UCSD-AML1 (cell line): ENCODE results near the gene SDSL.

Experiments
- DNase-seq: peaks from one replicate; lab custom pipeline; 2025; ENCODE audit not compliant: unreplicated experiment; lab: John Stamatoyannopoulos, UW

SDSL gene

DNA sequence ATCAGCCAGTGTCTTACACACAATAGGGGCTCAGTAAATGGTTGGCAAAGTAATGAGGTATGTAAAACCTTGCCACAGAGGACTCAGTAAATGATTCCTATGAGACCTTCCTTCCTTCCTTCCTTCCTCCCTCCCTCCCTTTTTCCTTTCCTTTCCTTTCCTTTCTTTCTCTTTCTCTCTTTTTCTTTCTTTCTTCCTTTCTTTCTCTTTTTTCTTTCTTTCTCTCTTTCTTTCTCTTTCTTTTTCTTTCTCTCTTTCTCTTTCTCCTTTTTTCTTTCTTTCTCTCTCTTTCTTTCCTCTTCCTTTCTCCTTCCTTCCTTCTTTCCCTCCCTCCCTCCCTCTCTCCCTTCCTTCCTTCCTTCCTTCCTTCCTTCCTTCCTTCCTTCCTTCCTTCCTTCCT, 26.0 kb upstream of the SDSL start:
- DNase-seq: no peak

DNA sequence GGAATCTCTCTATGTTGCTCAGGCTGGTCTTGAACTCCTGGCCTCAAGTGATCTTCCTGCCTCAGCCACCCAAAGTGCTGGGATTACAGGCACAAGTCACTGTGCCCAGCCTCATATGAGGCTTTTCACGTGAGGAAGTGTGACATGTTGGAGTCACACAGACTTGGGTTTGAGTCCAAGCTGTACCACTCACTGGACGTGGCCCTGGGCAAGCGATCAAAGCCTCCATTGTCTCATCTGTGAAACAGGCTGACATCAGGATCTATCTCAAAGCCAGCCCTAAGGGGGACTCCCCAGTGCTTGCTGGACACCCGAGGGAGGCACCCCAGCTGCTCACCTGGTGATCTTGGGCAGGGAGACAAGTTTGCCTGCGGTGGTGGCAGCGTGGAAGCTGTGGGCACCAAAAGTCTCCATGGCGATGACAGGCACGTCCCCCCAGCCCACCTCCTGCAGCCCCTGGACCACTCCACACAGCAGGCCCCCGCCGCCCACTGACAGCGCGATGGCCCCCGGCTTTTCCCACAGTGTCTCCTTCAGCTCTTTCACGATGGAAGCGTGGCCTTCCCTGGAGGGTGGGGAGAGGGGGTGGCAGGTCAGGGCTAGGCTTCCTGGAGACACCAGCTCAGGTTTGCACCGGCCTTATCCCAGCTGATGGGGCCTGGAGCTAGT, 25.2 kb upstream of the SDSL start:
- no peak for DNase-seq

DNA sequence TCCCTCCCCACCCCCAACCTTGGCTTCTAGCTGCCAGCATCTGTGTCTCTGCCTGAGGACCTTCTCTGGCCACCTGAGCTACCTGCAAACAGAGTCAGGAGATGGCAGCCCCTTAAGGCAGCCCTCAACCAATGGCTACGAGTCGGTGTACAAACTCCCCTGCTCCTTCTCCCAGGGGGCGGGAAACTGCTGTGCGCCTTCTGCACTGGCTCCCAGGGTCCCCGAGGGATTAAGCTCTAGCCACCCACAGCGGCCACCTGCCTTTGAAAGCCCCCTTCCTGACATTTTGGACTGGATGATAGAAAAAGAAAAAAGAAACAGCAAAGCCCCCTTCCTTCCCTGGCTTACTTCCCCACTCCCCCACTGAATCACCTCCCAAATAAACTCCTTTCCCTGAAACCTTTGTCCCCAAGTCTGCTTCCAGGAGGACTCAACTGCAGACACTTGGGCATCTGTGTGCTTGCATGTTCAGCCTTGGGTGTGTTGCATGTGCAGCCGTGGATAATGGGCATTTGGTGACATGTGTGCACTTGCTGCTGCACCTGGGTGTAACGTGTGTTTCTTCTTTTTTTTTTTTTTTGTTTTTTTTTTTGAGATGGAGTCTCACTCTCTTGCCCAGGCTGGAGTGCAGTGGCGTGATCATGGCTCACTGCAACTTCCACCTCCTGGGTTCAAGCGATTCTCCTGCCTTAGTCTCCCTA, 24.5 kb upstream of the SDSL start:
- no peak for DNase-seq

DNA sequence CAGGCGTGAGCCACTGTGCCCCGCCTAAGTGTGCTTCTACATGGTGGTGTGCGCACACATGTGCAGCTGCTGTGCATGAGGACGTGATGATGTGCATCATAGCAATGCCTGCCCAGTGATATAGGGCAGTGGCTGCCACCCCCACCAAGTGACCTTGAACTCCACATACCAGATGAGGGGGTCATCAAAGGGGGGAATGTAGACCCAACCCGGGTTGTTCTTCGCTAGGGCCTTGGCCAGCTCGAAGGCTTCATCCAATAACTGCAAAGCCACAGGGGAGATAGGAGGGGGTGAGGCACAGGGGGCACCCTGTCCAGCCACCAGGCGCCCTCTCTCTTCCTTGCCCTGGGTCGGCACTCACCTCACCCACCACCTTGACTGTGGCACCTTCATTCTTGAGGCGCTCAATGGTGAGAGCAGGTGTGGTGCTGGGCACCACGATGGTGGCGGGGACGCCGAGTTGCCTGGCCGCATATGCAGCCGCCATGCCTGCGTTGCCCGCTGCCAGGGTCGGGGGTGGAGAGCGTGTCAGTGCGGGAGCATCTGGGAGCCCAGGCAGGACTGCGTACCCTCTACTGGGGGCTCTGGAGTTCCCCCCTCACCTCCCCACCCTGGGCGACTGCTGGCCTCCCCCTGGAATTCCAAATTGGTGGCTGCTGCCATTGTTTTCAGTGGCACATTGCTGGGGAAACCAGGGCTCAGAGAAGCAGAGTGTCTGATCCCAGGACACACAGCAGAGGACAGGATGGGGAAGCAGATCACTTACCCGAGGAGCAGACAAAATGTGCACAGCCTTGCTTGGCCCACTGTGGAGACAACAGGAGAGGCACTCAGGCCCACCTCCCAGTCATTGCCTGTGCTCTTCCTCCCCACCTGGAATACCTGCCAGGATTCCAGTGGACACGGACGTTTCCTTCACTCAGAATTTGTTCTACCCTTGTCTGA, 23.6 kb upstream of the SDSL start:
- no peak for DNase-seq

DNA sequence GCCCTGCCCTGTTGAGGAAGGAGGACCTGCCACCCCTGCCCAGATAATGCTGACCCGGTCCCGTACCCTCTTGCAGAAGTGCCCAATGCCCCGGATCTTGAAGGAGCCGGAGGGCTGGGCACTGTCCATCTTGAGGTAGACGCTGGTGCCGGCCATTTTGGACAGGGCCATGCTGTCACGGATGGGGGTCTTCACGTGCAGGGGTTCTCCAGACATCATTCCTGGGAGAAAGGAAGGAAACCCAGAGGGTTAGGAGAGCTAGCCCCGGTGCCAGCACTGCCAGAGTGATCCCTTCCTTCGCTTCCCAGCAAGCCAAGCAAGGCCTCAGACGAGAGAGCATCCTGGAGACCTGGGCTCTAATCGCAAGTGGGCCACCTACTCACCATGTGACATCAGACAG, 22.7 kb upstream of the SDSL start:
- DNase-seq: no peak

DNA sequence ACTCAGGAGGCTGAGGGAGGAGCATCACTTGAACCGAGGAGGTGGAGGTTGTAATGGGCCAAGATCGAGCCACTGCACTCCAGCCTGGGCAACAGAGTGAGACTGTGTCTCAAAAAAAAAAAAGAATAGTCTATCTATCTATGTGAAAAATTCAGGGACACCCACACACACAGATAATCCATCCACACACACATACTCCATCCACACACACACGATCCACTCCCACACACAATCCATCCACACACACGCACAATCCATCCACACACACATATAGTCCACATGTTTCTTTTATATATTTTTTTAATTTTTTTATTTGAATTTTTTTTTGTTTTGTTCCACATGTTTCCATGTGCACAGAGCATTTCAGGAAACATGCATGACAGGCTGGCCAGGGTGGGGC, 21.8 kb upstream of the SDSL start:
- DNase-seq: no peak

DNA sequence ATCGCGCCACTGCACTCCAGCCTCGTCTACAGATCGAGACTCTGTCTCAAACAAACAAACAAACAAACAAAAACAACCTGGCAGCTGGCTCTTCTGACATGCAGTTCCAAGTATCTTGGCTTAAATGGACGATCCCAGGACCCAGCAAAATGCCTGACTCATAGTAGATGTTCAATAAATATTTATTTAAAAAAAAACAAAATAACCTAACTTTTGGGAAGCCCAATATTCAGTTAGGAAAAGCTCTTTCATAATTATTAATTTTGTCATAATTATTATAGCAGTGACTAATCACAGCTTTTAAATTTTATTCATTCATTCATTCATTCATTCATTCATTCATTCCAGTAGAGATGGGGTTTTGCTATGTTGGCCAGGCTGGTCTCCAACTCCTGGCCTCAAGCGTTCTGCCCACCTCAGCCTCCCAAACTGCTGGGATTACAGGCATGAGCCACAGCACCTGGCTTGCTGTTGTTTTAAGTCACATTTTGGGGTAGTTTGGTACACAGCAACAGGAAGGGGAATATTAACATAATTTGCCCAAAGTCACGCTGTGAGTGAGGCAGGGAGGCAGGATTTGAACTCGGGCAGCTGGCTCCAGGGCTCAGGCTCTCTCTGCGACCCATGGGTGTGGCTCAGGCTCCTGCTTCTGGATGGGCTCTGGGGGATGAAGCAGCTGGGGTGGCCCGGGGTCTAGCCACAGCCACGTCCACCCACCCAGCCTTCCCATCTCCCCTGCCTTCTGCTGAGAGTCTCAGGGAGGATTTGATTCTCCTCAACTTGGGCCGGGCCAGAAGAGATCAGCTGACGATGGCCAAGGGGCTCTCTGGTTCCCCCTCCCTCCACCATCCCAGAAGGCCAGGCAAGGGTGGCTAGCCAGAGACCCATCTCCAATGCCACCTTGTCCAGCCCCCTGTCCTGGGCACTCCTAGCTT, 20.8 kb upstream of the SDSL start:
- no peak for DNase-seq

DNA sequence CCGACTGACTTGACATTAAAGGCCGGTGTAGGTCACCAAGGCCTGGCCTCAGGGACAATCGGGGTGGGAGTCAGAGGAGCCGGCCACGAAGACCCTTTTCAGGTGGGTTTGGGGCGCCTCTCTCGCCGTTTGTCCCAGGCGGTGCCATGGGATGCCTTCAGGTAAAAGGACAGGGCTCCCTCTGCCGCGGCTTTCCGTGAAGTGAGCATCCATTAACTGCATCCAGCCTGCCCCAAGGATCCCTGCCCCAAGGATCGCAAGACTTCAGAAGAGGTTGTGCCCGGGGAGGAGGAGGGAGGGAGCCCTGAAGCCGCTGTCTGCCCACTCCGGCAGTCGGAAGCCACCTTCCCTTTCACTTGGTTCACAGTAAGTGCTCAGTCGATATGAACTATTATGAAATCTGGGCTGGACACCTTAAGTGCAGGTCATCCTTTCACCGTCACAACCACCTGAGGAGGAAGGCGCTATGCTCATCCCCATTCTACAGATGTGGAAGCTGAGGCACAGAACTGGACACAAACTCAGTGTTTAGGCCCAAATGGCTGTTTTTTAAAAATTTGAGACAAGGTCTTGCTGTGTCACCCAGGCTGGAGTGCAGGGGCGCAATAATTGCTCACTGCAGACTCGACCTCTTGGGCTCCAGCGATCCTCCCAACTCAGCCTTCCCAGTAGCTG, 19.5 kb upstream of the SDSL start:
- no peak for DNase-seq

DNA sequence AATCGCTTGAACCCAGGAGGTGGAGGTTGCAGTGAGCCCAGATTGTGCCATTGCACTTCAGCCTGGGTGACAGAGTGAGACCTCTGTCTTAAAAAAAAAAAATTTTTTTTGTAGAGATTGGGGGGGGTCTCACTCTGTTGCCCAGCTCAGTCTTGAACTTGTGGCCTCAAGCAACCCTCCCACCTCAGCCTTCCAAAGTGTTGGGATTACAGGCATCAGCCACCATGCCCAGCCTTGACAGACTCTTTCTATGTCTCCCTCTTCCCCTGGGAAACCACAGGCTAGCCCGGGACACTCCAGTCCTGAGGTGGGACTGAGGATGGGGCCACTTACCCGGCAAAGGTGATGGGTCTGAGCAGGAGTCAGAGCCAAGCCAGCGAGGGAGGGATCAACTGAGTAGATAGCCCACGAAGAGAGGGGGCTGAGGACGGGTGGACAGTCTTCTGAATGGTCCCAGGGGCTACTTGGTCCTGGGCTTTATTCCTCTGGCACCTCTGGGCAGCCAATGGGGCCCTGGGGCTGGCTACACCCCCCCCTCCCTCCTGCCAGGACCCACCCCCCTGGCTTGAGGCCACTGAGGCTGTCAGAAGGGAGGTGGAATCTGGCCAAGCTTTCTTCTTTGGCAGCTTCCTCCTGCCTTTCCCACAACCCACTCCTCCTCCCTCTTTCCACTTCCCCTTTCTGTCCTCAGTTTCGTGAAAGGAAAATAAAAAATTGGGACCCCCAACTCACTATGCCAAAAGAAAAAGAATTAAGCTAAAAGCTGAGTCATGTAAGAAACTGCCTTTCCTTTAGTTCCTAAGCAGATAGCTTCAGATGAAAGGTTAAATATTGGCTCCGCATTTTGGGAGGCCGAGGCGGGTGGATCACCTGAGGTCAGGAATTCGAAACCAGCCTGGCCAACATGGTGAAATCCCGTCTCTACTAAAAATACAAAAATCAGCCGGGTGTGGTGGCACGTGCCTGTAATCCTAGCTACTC, 18.5 kb upstream of the SDSL start, which contains the start of gene SDS:
SDS (minus strand) TSS at position 453 of the 981 bp plus-strand sequence. CDS start 4,179 bp downstream, outside the sequence.
- DNase-seq: peak; percentile 52

DNA sequence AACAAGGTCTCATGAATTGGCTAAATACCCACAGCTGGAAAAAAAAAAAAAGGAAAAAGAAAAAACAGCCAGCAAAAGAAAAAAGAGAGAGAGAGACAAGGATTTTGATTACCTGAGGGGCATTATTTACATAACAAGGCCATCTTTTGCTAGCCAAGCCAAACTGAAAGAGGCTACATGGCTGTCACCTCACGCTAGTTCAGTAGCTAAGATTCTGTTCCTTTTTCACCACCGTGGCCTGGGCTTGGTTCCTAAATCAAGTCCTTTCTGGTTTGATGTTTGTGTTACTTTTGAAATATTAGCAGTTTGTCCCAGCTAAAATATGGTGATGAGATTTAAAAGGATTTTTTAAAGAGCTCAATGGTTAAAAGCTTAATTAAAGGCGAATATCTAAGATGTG, 16.5 kb upstream of the SDSL start:
- no peak for DNase-seq

DNA sequence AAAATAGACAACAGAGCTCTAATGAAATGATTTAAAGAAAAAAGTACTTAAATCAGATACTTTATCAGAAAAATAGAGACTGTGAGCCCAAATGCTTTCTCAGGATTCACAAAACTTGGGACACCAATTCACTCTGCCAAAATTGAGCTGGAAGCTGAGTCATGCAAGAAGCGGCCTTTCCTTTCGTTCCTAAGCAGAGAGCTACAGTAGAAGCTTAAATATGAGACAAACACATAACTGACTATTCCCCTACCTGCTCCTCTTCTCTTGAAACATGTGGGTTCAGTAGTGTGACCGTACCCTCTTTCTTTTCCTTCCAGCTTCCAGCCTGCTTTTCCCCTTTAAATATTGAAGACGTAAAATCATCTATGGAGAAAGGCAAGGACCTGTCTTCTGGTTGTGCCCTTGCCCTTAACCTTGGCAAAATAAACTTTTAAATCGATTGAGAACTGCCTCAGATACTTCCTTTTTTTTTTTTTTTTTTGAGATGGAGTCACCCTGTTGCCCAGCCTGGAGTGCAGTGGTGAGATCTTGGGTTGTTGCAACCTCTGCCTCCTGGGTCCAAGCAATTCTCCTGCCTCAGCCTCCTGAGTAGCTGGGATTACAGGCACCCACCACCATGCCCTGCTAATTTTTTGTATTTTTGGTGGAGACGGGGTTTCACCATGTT, 14.1 kb upstream of the SDSL start:
- DNase-seq: no peak

DNA sequence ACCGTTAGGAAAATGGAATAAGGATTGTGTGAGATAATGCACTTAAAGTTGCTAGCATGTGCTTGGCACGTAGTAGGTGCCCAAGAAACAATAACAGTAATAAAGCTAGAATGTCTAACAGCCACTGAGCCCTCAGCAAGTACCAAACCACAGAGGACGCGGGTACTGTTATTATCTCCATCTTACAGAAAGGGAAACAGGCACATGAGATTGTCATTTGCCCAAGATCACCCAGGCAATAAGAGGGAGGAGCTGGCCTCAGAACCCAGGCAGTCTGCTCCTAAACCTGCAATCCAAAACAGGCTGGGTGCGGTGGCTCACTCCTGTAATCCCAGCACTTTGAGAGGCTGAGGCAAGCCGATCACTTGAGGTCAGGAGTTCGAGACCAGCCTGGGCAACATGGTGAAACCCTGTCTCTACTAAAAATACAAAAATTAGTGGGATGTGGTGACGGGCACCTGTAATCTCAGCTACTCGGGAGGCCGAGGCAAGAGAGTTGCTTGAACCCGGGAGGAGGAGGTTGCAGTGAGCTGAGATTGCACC, 13.4 kb upstream of the SDSL start:
- DNase-seq: no peak

DNA sequence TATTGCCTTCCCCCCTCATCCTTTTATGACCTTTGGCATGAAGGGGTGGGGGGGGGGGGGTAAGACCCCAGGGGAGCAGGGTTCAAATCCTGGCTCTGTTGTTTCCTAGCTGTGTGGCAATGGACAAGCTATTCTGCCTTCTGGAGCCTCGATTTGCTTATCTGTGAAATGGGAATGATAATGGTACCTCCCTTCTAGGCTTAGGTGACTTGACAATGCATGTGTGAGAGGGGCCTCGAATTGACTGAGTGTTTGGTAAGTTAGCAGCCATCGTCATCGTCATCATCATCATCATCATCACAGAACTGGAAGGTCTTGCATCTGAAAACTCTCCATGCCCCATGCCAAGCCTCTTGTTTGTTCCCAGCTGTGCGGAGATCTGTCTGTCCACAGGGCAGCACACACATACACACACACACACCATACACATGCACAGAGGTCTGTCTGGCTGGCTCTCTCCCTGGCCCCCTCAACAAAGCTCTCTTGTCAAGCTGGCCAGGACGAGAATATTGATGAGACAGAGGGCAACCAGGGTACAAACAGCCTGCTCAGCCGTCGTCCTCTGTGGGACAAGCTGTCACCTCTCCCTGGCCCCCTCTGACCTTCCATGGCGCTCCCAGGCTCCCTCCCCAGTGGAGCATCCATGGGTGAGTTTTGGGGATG, 12.6 kb upstream of the SDSL start:
- no peak for DNase-seq

DNA sequence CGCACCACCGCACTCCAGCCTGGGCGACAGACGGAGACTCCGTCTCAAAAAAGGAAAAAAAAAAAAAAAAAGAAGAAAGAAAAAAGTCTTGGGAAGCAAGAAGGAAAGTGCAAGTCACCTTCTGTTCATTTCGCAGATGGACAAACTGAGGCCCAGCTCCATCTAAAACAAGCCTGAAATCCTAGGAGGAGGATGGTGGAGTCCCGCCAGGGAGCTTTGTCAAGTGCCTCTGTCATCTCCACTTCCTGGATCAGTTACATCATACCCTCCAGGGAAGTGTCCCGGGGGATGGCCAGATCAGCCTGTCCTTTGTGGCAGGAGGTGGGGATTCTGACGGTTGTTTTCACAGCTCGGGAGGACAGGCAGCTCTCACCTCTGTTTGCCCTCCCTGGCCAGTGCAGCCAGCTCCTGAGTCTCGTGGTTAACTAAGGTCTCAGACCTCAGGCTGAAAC, 8.7 kb upstream of the SDSL start:
- peak; percentile 20 for DNase-seq

DNA sequence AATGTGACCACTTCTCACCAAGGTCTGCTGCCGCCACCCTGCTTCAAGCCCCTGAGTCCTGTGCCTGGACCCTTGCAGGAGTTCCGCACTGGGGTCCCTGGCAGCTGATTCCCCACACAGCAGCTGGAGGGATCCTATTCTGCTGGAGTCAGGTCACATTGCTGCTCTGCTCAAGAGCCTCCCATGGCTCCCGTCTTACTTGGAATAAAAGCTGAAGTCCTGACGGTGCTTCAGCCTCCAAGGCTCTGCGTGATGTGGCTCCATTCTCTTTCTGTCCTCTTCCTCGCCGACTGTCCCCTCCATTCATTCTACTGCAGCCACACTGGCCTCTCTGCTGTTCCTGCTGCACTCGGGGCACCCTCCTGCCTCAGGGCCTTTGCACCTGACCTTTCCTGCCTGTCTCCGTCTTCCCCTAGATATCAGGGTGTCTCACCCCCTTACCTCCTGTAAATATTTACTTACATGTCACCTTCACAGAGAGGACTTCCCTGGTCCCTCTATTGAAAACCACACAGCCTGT, 7.6 kb upstream of the SDSL start:
- DNase-seq: no peak

DNA sequence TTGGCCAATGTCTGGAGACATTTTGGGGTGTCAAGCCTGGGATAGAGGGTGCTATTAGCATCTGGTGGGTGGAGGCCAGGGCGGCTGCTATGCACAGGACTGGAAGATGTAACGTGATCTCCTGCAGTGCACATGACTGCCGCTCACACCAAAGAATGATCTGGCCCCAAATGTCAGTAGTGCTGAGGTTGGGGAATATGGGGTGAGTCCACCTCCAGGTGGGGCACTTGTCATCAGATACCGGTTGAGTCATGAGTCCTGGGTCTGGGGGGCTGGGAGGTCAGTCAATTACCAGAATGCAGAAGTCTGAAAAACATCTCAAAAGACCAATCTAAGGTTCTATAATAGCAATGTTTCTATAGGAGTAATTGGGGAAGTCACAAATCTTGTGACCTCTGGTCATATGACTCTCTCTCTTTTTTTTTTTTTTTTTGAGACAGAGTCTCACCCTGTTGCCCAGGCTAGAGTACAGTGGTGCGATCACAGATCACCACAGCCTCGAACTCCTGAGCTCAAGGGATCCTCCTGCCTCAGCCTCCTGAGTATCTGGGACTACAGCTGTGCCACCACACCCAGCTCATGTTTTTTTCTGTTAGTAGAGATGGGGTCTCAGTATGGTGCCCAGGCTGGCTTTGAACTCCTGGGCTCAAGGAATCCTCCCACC, 6.0 kb upstream of the SDSL start:
- peak; percentile 33 for DNase-seq
